IMR-90 (cell line): ENCODE measurements around the gene CD8B. TPM values are rescaled to one million over a fixed set of nuclear protein-coding genes. Genes with fewer than 3 reads are reported as not detected.

Experiments used
- ATAC-seq: fragments of 200-7000 bp; cut with Tn5 transposase; 2 replicates; pipeline ENCODE4 v1.9.1; 2020; ENCODE audit warnings: low read depth, mild to moderate bottlenecking, moderate library complexity
- BruUV-seq: library from RNA; stranded (reverse); fragments of 400-500 nt; replicated peaks from 2 replicates; lab custom pipeline; 2021; lab: Mats Ljungman, UMichigan
- CTCF ChIA-PET: fragments of 300-600 bp; formaldehyde crosslinking; extraction: SDS; loops from one replicate; lab custom pipeline; 2021; ENCODE audit warnings: antibody characterized with exemption; lab: Yijun Ruan, JAX
- POLR2A ChIA-PET: fragments of 300-600 bp; sonication (Branson Sonifier 250); formaldehyde crosslinking; loops from one replicate; lab custom pipeline; 2022; ENCODE audit warnings: antibody characterized with exemption; ENCODE audit not compliant: unreplicated experiment; lab: Charles Lee
- DNase-seq: peaks from one replicate; pipeline ENCODE4 v3.0.0; 2013
- H2AFZ ChIP-seq: replicated peaks from 2 replicates; pipeline ENCODE3; 2013; ENCODE audit warnings: low read length, mild to moderate bottlenecking; ENCODE audit not compliant: poor library complexity
- H2AK5ac ChIP-seq: 2 replicates; pipeline ENCODE4 v1.6.1; 2013; ENCODE audit warnings: low read depth, low read length, inconsistent platforms
- H2AK9ac ChIP-seq: replicated peaks from 2 replicates; pipeline ENCODE3; 2013; ENCODE audit warnings: mild to moderate bottlenecking, low read depth, low read length, moderate library complexity; ENCODE audit not compliant: poor library complexity
- H2BK120ac ChIP-seq: 2 replicates; pipeline ENCODE4 v1.6.1; 2013; ENCODE audit warnings: low read depth, low read length, inconsistent platforms
- H2BK15ac ChIP-seq: 3 replicates; pipeline ENCODE4 v1.6.1; 2013; ENCODE audit warnings: low read depth, low read length, inconsistent platforms
- H2BK20ac ChIP-seq: 2 replicates; pipeline ENCODE4 v1.6.1; 2013; ENCODE audit warnings: low read depth, mild to moderate bottlenecking, inconsistent platforms, low read length, moderate library complexity
- H2BK5ac ChIP-seq: 2 replicates; pipeline ENCODE4 v1.6.1; 2013; ENCODE audit warnings: mild to moderate bottlenecking, low read depth, low read length, inconsistent platforms; ENCODE audit not compliant: poor library complexity, severe bottlenecking
- H3K14ac ChIP-seq: replicated peaks from 2 replicates; pipeline ENCODE4 v1.6.1; 2013; ENCODE audit warnings: low read depth, low read length, inconsistent platforms
- H3K18ac ChIP-seq: 2 replicates; pipeline ENCODE4 v1.6.1; 2013; ENCODE audit warnings: low read depth, low read length, control low read depth
- H3K23ac ChIP-seq: 2 replicates; pipeline ENCODE4 v1.6.1; 2013; ENCODE audit warnings: low read depth, low read length, inconsistent platforms
- H3K27ac ChIP-seq: 2 replicates; pipeline ENCODE4 v1.5.1; 2013; ENCODE audit warnings: mild to moderate bottlenecking, control low read depth, low read length; ENCODE audit not compliant: insufficient read depth
- H3K27me3 ChIP-seq: 2 replicates; pipeline ENCODE4 v1.6.1; 2013; ENCODE audit warnings: low read length; ENCODE audit not compliant: control insufficient read depth, insufficient read depth
- H3K36me3 ChIP-seq: 2 replicates; pipeline ENCODE4 v1.6.1; 2013; ENCODE audit warnings: low read length, mixed read lengths; ENCODE audit not compliant: control insufficient read depth, insufficient read depth
- H3K4ac ChIP-seq: 2 replicates; pipeline ENCODE4 v1.6.1; 2013; ENCODE audit warnings: low read depth, low read length, inconsistent platforms
- H3K4me1 ChIP-seq: 2 replicates; pipeline ENCODE4 v1.6.1; 2013; ENCODE audit warnings: low read length, mixed read lengths; ENCODE audit not compliant: control insufficient read depth, insufficient read depth
- H3K4me2 ChIP-seq: 2 replicates; pipeline ENCODE4 v1.6.1; 2013; ENCODE audit warnings: low read depth, mild to moderate bottlenecking, control low read depth, low read length, moderate library complexity
- H3K4me3 ChIP-seq: 2 replicates; pipeline ENCODE4 v1.5.1; 2013; ENCODE audit warnings: low read depth, mild to moderate bottlenecking, control low read depth, low read length, moderate library complexity; ENCODE audit not compliant: insufficient read depth
- H3K56ac ChIP-seq: 2 replicates; pipeline ENCODE4 v1.6.1; 2013; ENCODE audit warnings: low read length, inconsistent platforms; ENCODE audit not compliant: insufficient read depth; ENCODE audit errors: extremely low read depth
- H3K79me1 ChIP-seq, 2 experiments: 2 replicates each; pipeline ENCODE4 v1.6.1; 2013; ENCODE audit warnings: low read length in 2 of 2, inconsistent platforms in 1 of 2, low read depth in 1 of 2
- H3K9ac ChIP-seq: 2 replicates; pipeline ENCODE4 v1.6.1; 2013; ENCODE audit warnings: low read depth, low read length, control low read depth
- H3K9me1 ChIP-seq: 2 replicates; pipeline ENCODE4 v1.6.1; 2013; ENCODE audit warnings: low read length, inconsistent platforms; ENCODE audit not compliant: insufficient read depth
- H3K9me3 ChIP-seq: 2 replicates; pipeline ENCODE4 v1.6.1; 2013; ENCODE audit warnings: low read length; ENCODE audit not compliant: control insufficient read depth, insufficient read depth
- H4K20me1 ChIP-seq: 2 replicates; pipeline ENCODE4 v1.6.1; 2013; ENCODE audit warnings: low read length, inconsistent platforms; ENCODE audit not compliant: insufficient read depth
- H4K5ac ChIP-seq: 2 replicates; pipeline ENCODE4 v1.6.1; 2013; ENCODE audit warnings: mild to moderate bottlenecking, low read depth, low read length, control low read depth
- H4K8ac ChIP-seq, 2 experiments: 2 replicates each; pipeline ENCODE4 v1.6.1; 2013; ENCODE audit warnings: low read depth in 2 of 2, low read length in 2 of 2, control low read depth in 1 of 2, inconsistent platforms in 1 of 2
- H4K91ac ChIP-seq: 2 replicates; pipeline ENCODE4 v1.6.1; 2013; ENCODE audit warnings: low read depth, low read length, inconsistent platforms; ENCODE audit not compliant: insufficient read depth
- BHLHE40 ChIP-seq: fragments of 150-350 bp; IDR thresholded peaks from 2 replicates; pipeline ENCODE4 v1.6.1; 2016; ENCODE audit warnings: mild to moderate bottlenecking, low read depth, low read length
- CHD1 ChIP-seq: IDR thresholded peaks from 2 replicates; pipeline ENCODE4 v1.6.1; 2012; ENCODE audit warnings: low read depth, low read length, improper control_type of control experiment
- MAFK ChIP-seq: IDR thresholded peaks from 2 replicates; pipeline ENCODE4 v1.6.1; 2012; ENCODE audit warnings: low read depth, low read length, improper control_type of control experiment
- MAZ ChIP-seq: IDR thresholded peaks from 2 replicates; pipeline ENCODE4 v1.6.1; 2012; ENCODE audit warnings: low read depth, mild to moderate bottlenecking, low read length, improper control_type of control experiment, moderate library complexity, borderline replicate concordance
- SMC3 ChIP-seq: fragments of 150-350 bp; IDR thresholded peaks from 2 replicates; pipeline ENCODE4 v1.6.1; 2016; ENCODE audit warnings: low read depth, mild to moderate bottlenecking, antibody characterized with exemption, low read length, moderate library complexity
- WGBS, 2 experiments: methylation state at CpG; one replicate each; pipeline versions ENCODE4 v1.1.5 to v1.1.7; 2013; ENCODE audit warnings: missing lambda C conversion rate in 2 of 2; ENCODE audit not compliant: insufficient read length in 1 of 2; ENCODE audit errors: extremely low coverage in 2 of 2; 5-methylcytosine and 5-hydroxymethylcytosine counted together
- dilution Hi-C: fragments of 300-500 bp; cut with HindIII; formaldehyde crosslinking; loops from one replicate; pipeline ENCODE4 v1.14.3; 2018; ENCODE audit warnings: low sequenced_read_pairs; ENCODE audit not compliant: unreplicated experiment
- in situ Hi-C: fragments of 300-500 bp; cut with MboI; formaldehyde crosslinking; loops from 3 replicates; pipeline ENCODE4 v1.14.3; 2019; ENCODE audit warnings: low sequenced_read_pairs, inconsistent platforms, mixed read lengths
- intact Hi-C: fragments of 100-400 bp; cut with micrococcal nuclease; formaldehyde crosslinking; loops from 2 replicates; pipeline ENCODE4 v1.10.0; 2022
- polyA plus RNA-seq, 3 experiments: library from polyadenylated mRNA; depleted of rRNA; stranded (reverse); fragments of >200 nt; gene quantifications; 2 replicates each; pipeline ENCODE4 v1.2.3, GENCODE V29; 2012; ENCODE audit warnings: low replicate concordance in 1 of 3
- total RNA-seq: library from RNA; depleted of rRNA; stranded (reverse); fragments of >200 nt; gene quantifications from 2 replicates; pipeline ENCODE4 v1.2.3, GENCODE V29; 2012
- TF ChIP-seq, protein P1 (sequence below): conservative IDR thresholded peaks from 2 replicates; pipeline ENCODE4 v1.5.1; 2012; ENCODE audit warnings: mild to moderate bottlenecking, low read depth, low read length, improper control_type of control experiment
- TF ChIP-seq, protein P2 (sequence below): fragments of 150-350 bp; IDR thresholded peaks from 2 replicates; pipeline ENCODE4 v1.6.1; 2016; ENCODE audit warnings: low read depth, mild to moderate bottlenecking, low read length, moderate library complexity, borderline replicate concordance
- TF ChIP-seq, protein P3 (sequence below): fragments of 150-350 bp; IDR thresholded peaks from 2 replicates; pipeline ENCODE4 v1.6.1; 2017; ENCODE audit warnings: mild to moderate bottlenecking, antibody characterized with exemption, low read length, low read depth

CD8B gene
- total and polyA plus RNA-seq, 2 of the 4 experiments (the other 2 are of a cell fraction) = not detected

DNA sequence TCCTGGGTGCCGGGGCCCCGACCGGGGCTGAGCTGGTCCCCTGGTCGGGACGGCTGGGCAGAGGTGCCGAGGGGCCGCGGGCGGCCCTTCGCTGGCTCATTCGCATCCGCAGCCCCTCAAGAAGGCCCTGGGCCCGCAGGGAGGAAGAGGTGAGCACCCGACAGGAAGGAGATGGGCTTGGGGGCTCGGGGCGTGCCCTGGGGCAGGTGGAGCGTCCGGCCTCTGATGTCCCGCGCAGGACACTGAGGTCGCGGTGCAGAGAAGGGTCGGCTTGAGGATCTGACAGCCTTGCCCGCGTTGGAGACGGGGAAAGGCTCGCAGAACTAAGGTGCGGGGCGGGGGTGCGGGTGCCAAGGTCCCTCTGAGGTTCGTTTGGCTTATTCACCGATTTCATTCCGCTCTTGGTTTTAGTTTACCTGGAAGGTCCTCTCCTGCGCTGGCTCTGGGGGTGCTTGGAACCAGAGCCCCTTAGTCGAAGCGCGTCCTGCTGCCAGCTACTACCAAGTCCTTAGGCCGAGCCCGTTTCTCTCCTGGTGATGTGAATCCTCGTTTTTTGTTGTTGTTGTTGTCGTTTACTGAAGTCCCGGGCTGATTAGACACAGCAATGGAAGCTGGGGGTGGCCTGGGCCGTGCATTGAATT lies 52.1 kb downstream of the CD8B start:
- no peak overlapping the region for H3K4me3 ChIP-seq
- CTCF ChIA-PET = interaction anchor here (0.6 to 1.4 kb wide), 2 partner anchors 12 to 57 kb away, joined by 4 to 6 read pairs; no protein-coding TSS in a partner anchor

More for the DNA sequence above, 52.1 kb downstream of the CD8B start:
- no peak overlapping the region for H3K18ac ChIP-seq
- BruUV-seq = no TSS peak
- H4K5ac ChIP-seq = no peak overlapping the region
- H2BK20ac ChIP-seq = no peak overlapping the region
- intact Hi-C loops = loop anchor here (5.0 kb wide), 1 partner anchor 408 kb away; no protein-coding TSS in a partner anchor
- H2BK120ac ChIP-seq = no peak overlapping the region
- TF ChIP-seq CHD1 = no peak
- TF ChIP-seq, protein P1, sequence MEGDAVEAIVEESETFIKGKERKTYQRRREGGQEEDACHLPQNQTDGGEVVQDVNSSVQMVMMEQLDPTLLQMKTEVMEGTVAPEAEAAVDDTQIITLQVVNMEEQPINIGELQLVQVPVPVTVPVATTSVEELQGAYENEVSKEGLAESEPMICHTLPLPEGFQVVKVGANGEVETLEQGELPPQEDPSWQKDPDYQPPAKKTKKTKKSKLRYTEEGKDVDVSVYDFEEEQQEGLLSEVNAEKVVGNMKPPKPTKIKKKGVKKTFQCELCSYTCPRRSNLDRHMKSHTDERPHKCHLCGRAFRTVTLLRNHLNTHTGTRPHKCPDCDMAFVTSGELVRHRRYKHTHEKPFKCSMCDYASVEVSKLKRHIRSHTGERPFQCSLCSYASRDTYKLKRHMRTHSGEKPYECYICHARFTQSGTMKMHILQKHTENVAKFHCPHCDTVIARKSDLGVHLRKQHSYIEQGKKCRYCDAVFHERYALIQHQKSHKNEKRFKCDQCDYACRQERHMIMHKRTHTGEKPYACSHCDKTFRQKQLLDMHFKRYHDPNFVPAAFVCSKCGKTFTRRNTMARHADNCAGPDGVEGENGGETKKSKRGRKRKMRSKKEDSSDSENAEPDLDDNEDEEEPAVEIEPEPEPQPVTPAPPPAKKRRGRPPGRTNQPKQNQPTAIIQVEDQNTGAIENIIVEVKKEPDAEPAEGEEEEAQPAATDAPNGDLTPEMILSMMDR = no peak
- TF ChIP-seq SMC3 = no peak
- TF ChIP-seq, protein P2, sequence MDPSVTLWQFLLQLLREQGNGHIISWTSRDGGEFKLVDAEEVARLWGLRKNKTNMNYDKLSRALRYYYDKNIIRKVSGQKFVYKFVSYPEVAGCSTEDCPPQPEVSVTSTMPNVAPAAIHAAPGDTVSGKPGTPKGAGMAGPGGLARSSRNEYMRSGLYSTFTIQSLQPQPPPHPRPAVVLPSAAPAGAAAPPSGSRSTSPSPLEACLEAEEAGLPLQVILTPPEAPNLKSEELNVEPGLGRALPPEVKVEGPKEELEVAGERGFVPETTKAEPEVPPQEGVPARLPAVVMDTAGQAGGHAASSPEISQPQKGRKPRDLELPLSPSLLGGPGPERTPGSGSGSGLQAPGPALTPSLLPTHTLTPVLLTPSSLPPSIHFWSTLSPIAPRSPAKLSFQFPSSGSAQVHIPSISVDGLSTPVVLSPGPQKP = no peak
- no peak for TF ChIP-seq MAZ
- TF ChIP-seq, protein P3, sequence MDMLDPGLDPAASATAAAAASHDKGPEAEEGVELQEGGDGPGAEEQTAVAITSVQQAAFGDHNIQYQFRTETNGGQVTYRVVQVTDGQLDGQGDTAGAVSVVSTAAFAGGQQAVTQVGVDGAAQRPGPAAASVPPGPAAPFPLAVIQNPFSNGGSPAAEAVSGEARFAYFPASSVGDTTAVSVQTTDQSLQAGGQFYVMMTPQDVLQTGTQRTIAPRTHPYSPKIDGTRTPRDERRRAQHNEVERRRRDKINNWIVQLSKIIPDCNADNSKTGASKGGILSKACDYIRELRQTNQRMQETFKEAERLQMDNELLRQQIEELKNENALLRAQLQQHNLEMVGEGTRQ = no peak
- no peak for TF ChIP-seq MAFK
- TF ChIP-seq BHLHE40 = no peak
- no peaks in the 10 kb centered on the region for H4K20me1 ChIP-seq
- H3K79me1 ChIP-seq = no peaks in the 10 kb centered on the region
- H3K23ac ChIP-seq = no peak overlapping the region
- no peak overlapping the region for H2BK5ac ChIP-seq
- DNase-seq = no peak
- H3K9ac ChIP-seq = no peak overlapping the region
- H2AK9ac ChIP-seq = no peak overlapping the region
- no peak overlapping the region for H2BK15ac ChIP-seq
- no peak overlapping the region for H3K56ac ChIP-seq
- POLR2A ChIA-PET = no interaction called here
- in situ Hi-C loops = no loop called here
- no peak overlapping the region for H3K27ac ChIP-seq
- H3K36me3 ChIP-seq = no peaks in the 10 kb centered on the region
- H3K4me2 ChIP-seq = no peak overlapping the region
- H3K4me1 ChIP-seq = no peaks in the 10 kb centered on the region
- H3K14ac ChIP-seq = no peak overlapping the region
- no peak overlapping the region for H3K4ac ChIP-seq
- H2AK5ac ChIP-seq = no peak overlapping the region
- no peak overlapping the region for H2AFZ ChIP-seq
- no peak overlapping the region for H4K91ac ChIP-seq
- no peaks in the 10 kb centered on the region; the same call in 1 of the 2 replicates for H3K9me3 ChIP-seq
- no peaks in the 10 kb centered on the region for H3K9me1 ChIP-seq
- H3K27me3 ChIP-seq = peaks cover 50% of the 10 kb centered on the region
- dilution Hi-C loops = no loop called here
- no peak for ATAC-seq
- 14% methylated on average over 22 of the region's 43 CpGs; no CpG with 5 or more reads in 1 of the 2 experiments for WGBS, 2 experiments
- no peak overlapping the region for H4K8ac ChIP-seq
